22Rv1 (cell line): ENCODE measurements around the gene TCP11L1.

Source experiments
- H3K27ac ChIP-seq: fragments of 450-650 bp; 2 replicates; pipeline ENCODE4 v1.5.1; 2017
- ZFX ChIP-seq: fragments of 450-650 bp; IDR thresholded peaks from 2 replicates; pipeline ENCODE4 v1.6.1; 2017; ENCODE audit warnings: antibody characterized with exemption, borderline replicate concordance
- TF ChIP-seq, protein P1 (sequence below): fragments of 450-650 bp; IDR thresholded peaks from 2 replicates; pipeline ENCODE4 v1.5.1; 2017; ENCODE audit warnings: mild to moderate bottlenecking

The TCP11L1 gene

DNA sequence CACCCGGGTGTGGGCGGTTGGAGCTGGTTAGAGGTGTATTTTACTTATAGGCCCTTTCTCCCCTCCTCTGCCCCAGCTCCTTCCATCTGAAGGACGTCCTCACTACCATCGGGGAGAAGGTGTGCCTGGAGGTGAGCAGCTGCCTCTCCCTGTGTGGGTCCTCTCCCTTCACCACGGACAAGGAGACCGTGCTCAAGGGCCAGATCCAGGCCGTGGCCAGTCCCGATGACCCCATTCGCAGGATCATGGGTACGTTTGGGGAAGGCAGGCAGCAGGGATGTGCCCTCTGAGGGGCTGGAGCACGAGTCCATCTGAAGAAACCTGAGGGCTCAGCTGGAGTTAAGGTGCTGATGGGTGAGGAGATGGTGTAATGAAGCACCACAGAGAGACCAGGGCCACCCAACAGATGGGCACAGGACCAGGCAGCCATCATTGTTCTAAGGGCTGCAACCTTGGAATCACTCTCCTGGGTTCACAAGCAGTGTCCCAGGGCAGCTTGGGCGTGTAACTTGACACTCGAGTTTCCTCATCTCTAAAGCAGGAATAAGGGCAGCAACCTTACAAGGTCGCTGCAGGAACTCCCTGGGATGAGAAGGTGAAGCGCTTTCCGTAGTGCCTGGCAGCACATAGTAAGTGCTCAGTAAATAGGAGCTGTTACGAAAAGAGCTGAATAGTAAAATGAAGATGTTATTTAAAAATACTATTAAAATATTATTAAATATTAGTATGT is 29.4 kb downstream of the TCP11L1 start:
- TF ChIP-seq ZFX, result no peak
- TF ChIP-seq, protein P1, sequence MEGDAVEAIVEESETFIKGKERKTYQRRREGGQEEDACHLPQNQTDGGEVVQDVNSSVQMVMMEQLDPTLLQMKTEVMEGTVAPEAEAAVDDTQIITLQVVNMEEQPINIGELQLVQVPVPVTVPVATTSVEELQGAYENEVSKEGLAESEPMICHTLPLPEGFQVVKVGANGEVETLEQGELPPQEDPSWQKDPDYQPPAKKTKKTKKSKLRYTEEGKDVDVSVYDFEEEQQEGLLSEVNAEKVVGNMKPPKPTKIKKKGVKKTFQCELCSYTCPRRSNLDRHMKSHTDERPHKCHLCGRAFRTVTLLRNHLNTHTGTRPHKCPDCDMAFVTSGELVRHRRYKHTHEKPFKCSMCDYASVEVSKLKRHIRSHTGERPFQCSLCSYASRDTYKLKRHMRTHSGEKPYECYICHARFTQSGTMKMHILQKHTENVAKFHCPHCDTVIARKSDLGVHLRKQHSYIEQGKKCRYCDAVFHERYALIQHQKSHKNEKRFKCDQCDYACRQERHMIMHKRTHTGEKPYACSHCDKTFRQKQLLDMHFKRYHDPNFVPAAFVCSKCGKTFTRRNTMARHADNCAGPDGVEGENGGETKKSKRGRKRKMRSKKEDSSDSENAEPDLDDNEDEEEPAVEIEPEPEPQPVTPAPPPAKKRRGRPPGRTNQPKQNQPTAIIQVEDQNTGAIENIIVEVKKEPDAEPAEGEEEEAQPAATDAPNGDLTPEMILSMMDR, result no peak
- H3K27ac ChIP-seq, result no peak overlapping the region

DNA sequence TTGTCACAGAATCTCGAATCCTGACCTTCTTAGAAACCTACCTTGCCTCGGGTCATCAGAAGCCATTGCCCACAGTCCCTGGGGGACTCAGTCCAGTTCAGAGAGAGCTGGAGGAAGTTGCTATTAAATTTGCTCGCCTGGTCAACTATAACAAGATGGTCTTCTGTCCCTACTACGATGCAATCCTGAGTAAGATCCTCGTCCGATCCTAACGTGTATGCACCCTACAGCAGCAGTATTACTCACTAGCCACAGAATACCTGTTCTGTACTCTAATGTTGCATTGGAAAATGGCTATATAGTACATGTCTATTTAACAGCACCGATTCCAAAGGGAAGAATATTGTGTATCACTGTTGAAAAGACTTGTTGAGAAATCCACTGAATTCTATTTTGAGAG is 33.1 kb downstream of the TCP11L1 start:
- TF ChIP-seq, protein P1, result no peak
- no peak for TF ChIP-seq ZFX

DNA sequence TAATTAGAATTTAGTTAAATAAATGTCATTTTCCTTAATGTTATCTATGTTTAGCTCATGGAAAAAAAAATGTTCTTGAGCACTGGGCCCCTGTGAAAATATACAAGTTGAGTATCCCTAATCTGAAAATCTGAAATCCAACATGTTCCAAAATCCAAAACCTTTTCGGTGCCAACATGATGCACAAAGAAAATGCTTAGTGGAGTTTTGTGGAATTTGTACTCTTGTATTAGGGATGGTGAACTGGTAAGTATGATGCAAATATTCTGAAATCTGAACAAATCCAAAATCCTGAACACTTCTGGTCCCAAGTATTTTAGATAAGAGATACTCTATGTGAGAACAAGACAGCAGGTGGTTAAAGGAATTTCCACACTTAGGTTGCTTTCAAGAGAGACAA is 44.5 kb downstream of the TCP11L1 start:
- TF ChIP-seq ZFX, result no peak
- TF ChIP-seq, protein P1, result no peak
- H3K27ac ChIP-seq, result no peak overlapping the region

More for the DNA sequence above, 33.1 kb downstream of the TCP11L1 start:
- no peak overlapping the region for H3K27ac ChIP-seq

DNA sequence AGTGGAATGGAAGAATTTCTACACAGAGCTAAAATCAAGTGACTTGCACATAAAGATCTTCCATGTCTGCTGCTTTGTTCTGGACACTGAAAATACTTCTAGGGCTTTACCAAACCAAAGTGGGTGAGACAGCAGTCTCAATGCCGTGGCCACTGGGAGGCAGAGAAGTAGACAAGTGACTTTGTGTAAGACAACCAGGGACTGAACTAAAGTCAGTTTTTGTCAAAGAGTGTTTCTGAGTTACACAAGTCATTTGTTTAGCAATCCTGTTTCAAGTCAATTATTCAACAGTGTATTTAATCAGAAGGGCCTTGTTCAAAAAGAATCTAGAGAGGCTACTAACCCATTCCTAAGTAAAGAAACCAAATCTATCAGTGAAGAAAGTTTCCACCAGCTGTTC is 46.6 kb downstream of the TCP11L1 start:
- no peak overlapping the region for H3K27ac ChIP-seq
- TF ChIP-seq, protein P1, result no peak
- no peak for TF ChIP-seq ZFX

DNA sequence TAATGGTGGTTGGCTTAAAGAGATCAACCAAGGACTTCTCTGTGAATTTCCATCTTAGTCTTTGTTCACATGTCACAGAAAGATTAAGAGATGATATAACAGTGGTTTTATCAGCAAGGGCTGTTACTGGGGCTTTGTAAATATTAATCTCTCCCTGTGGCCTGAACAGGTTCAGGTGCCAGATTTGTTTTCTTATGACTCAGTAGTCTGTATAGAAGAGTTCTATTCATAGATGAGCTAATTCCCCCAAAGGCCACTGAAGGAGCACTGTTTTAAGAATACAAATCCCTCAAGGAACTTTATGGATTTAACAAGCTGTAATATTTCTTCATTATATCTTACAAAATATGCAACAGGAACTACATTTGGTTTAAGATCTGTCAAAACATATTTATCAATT is 50.4 kb downstream of the TCP11L1 start:
- TF ChIP-seq, protein P1, result no peak
- TF ChIP-seq ZFX, result no peak
- no peak overlapping the region for H3K27ac ChIP-seq

DNA sequence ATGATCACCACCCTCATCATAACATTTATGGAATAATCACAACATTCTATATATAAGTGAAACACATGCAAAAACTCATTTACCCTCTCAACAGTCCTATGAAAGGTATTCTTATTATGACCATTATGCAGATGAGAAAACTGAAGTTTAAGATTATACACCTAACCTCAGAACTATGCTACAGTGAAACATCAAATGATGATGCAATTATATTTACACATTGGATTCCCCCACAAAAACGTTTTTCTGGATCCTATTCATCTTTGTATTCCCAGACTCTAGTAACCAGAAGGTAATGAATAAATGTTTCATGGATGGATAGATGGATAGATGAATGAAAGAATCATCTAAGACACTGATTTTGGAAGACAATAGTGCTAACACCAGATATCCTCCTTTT is 54.8 kb downstream of the TCP11L1 start:
- TF ChIP-seq, protein P1, result no peak
- TF ChIP-seq ZFX, result no peak
- no peak overlapping the region for H3K27ac ChIP-seq

DNA sequence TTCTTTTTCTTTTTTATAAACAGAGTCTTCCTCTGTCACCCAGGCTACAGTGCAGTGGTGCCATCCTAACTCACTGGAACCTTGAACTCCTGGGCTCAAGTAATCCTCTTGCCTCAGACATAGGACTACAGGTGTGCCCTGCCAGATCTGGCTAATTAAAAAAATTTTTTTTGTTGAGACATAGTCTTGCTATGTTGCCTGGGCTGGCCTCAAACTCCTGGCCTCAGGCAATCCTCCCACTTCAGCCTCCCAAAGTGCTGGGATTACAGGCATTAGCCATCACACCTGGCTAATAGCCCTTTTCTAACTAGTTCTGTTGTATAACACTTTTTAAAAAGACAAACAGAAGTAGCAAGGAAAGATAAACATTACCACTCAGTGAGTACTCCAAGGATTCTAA is 64.5 kb downstream of the TCP11L1 start:
- TF ChIP-seq, protein P1, result no peak
- TF ChIP-seq ZFX, result no peak
- no peak overlapping the region for H3K27ac ChIP-seq
